ENCODE measurements around the gene NOTUM.

The NOTUM gene

GRCh38 chr17:81903415-81903831 lies 57.6 kb downstream of the NOTUM start:
- H3K36me3 ChIP-seq (ENCODE audit: insufficient read depth, low read length): peaks cover 37% of the 10 kb centered on the region
- H3K4me3 ChIP-seq (ENCODE audit: low read length): no peak overlapping the region

GRCh38 chr17:81902653-81903414 lies 58.2 kb downstream of the NOTUM start:
- Histone ChIP-seq H2AFZ (ENCODE audit: low read depth, low read length) (no peak overlapping the region), H3K27me3 (ENCODE audit: insufficient read depth, low read length) (no peaks in the 10 kb centered on the region), H3K4me3 (ENCODE audit: low read length) (no peak overlapping the region), H3K4me1 (ENCODE audit: insufficient read depth, low read length) (no peaks in the 10 kb centered on the region), H3K36me3 (ENCODE audit: insufficient read depth, low read length) (peaks cover 37% of the 10 kb centered on the region), H3K9me3 (ENCODE audit: low read length) (no peaks in the 10 kb centered on the region)

More at GRCh38 chr17:81903415-81903831, 57.6 kb downstream of the NOTUM start:
- Histone ChIP-seq H3K27me3 (ENCODE audit: insufficient read depth, low read length) (no peaks in the 10 kb centered on the region), H3K4me1 (ENCODE audit: insufficient read depth, low read length) (no peaks in the 10 kb centered on the region), H2AFZ (ENCODE audit: low read depth, low read length) (no peak overlapping the region), H3K9me3 (ENCODE audit: low read length) (no peaks in the 10 kb centered on the region)

Measured in neuron (in vitro differentiated cells).